Left lung (tissue), 10 donors: ENCODE measurements around the gene ADGB. TPM values are rescaled to one million over a fixed set of nuclear protein-coding genes. Genes with fewer than 3 reads are reported as not detected.
"Not testable (repeated sequence)": the region's sequence is repeated elsewhere in the genome, so short reads cannot be mapped to it uniquely, and the experiment has no call there.

Experiments
- ATAC-seq: fragments of 200-7000 bp; cut with Tn5 transposase; one replicate; pipeline ENCODE4 v1.9.1; 2020; ENCODE audit warnings: moderate library complexity
- DNase-seq, 4 donors: peaks; one replicate each; pipeline ENCODE4 v3.0.0-alpha.2; 2013 to 2020
- H3K27ac ChIP-seq, 2 donors: fragments of 200-600 bp; sonication (generic) in 1 of 2; one replicate each; pipeline versions ENCODE4 v1.5.0 to v1.8.0; 2020 to 2021
- H3K27me3 ChIP-seq, 2 donors: fragments of 200-600 bp; sonication (generic) in 1 of 2; one replicate each; pipeline versions ENCODE4 v1.5.0 to v1.8.0; 2020 to 2021
- H3K36me3 ChIP-seq, 2 donors: fragments of 200-600 bp; sonication (generic) in 1 of 2; one replicate each; pipeline versions ENCODE4 v1.5.0 to v1.8.0; 2020 to 2021
- H3K4me1 ChIP-seq, 2 donors: fragments of 200-600 bp; one replicate each; pipeline ENCODE4 v1.8.0; 2021
- H3K4me3 ChIP-seq, 2 donors: fragments of 200-600 bp; sonication (generic) in 1 of 2; one replicate each; pipeline versions ENCODE4 v1.5.0 to v1.8.0; 2020 to 2021; ENCODE audit warnings: mild to moderate bottlenecking in 1 of 2
- H3K9me3 ChIP-seq, 2 donors: fragments of 200-600 bp; sonication (generic) in 1 of 2; one replicate each; pipeline versions ENCODE4 v1.5.0 to v1.8.0; 2020 to 2021
- intact Hi-C, 2 donors: fragments of 100-400 bp; cut with DNase I; formaldehyde crosslinking; loops; one replicate each; pipeline versions ENCODE4 v1.11.2 to v1.14.2; 2022
- polyA plus RNA-seq, 6 donors: library from polyadenylated mRNA; unstranded; fragments of 120-200 nt; gene quantifications; one replicate each; pipeline ENCODE4 v1.2.1, GENCODE V29; 2013; ENCODE audit not compliant: insufficient read length in 6 of 6
- total RNA-seq, 2 donors: library from RNA; stranded (reverse); fragmentation: NEBNext Ultra II Directional; extraction: Animal tissue kit (Norgen Biotek cat#: 25700); gene quantifications; one replicate each; pipeline ENCODE4 v1.2.1, GENCODE V29; 2021
- TF ChIP-seq, protein P1 (sequence below), 2 donors: fragments of 200-600 bp; sonication (generic) in 1 of 2; IDR thresholded peaks; one replicate each; pipeline versions ENCODE4 v1.5.0 to v1.8.0; 2021; ENCODE audit warnings: antibody characterized with exemption in 2 of 2
- donor health status: DM: no; HTN: yes; CAD: no.
- donor health status: DM: no; HTN: no; CAD: no.

The ADGB gene
- total and polyA plus RNA-seq, 8 donors = 0.67 to 5.9 (median 2.5) TPM; not detected in 1

DNA sequence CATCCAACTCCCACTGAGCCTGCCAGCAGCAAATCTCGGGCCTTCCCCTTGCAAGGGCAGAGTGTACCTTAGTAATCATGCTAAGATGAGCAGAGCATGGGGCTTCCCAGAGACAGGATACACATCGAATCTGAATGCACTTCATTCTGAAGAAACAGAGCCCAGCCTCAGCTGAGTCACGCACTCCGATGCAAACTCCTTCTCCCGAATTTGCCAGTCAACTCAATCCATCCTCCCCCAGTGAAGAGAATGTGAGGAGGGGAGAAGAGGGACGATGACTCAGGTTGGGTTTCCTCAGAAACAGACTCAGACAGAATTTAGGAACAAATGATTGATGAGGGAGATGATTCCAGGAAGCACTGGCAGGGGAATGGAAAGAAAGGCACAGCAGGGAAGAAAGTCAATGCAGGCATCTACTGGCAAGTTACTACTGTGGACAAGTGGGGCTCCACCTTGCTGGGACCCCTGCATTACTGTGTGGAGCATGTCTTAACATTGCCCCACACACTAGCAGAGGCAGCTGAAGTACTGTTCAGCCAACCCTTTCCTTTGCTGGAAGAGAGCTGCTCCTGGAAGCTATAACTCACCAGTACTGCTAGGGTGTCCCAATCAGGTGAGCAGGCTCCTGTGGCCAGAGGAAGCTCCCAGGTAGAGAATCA is 251.6 kb downstream of the ADGB start:
- Histone ChIP-seq H3K4me3 (no peak overlapping the region), H3K36me3 (no peaks in the 10 kb centered on the region), H3K9me3 (no peaks in the 10 kb centered on the region), H3K27ac (no peak overlapping the region), H3K27me3 (no peaks in the 10 kb centered on the region), H3K4me1 (no peaks in the 10 kb centered on the region)
- TF ChIP-seq, protein P1, sequence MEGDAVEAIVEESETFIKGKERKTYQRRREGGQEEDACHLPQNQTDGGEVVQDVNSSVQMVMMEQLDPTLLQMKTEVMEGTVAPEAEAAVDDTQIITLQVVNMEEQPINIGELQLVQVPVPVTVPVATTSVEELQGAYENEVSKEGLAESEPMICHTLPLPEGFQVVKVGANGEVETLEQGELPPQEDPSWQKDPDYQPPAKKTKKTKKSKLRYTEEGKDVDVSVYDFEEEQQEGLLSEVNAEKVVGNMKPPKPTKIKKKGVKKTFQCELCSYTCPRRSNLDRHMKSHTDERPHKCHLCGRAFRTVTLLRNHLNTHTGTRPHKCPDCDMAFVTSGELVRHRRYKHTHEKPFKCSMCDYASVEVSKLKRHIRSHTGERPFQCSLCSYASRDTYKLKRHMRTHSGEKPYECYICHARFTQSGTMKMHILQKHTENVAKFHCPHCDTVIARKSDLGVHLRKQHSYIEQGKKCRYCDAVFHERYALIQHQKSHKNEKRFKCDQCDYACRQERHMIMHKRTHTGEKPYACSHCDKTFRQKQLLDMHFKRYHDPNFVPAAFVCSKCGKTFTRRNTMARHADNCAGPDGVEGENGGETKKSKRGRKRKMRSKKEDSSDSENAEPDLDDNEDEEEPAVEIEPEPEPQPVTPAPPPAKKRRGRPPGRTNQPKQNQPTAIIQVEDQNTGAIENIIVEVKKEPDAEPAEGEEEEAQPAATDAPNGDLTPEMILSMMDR (IDR thresholded peaks at IDR 0.05) = no peak
- ATAC-seq (peak; percentile 48), DNase-seq (no peak)
- intact Hi-C loops = loop anchor here in 1 of 2 donors (10.0 kb wide), 1 partner anchor 434 kb away; no protein-coding TSS in a partner anchor

DNA sequence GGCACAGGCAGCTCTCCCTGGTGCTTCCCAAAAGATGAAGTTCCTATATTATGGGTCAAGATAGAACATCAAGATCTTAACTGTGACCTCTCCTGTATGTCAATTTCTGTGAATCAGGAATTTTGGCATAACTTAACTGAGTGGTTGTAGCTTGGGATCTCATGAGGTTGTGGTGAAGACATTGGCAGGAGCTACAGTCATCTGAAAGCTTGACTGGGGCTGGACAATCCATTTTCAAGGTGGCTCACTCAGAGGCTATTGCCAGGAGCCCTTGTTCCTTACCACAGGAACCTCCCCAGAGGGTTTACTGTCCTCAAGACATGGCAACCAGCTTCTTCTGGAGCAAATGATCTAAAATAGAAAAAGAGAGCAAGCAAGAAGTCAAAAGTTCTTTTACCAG is 252.2 kb downstream of the ADGB start:
- DNase-seq (no peak), ATAC-seq (no peak)
- Histone ChIP-seq H3K27ac (no peak overlapping the region), H3K9me3 (no peaks in the 10 kb centered on the region), H3K27me3 (no peaks in the 10 kb centered on the region), H3K4me3 (no peak overlapping the region), H3K36me3 (no peaks in the 10 kb centered on the region), H3K4me1 (no peaks in the 10 kb centered on the region)
- intact Hi-C loops = loop anchor here in 1 of 2 donors (10.0 kb wide), 1 partner anchor 434 kb away; no protein-coding TSS in a partner anchor
- TF ChIP-seq, protein P1 (IDR thresholded peaks at IDR 0.05) = no peak

DNA sequence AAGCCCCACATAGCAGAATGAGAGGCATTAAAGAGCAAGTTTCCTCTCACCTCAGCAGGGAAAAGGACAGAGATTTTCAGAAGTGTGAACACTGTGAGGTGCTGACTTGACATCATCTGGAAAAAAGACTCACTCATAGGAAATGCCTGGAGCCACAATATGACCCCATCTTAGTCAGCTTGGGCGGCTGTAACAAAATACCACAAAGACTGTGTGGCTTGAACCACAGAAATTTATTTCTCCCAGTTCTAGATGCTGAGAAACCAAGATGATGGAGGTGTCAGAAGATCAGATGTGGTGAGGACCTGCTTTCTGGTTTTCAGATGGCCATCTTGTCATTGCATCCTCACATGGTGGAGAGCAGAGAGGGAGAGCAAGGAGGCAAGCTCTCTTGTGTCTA is 253.1 kb downstream of the ADGB start:
- no peak for DNase-seq
- Histone ChIP-seq H3K4me3 (no peak overlapping the region), H3K36me3 (no peaks in the 10 kb centered on the region), H3K9me3 (no peaks in the 10 kb centered on the region), H3K4me1 (no peaks in the 10 kb centered on the region), H3K27ac (no peak overlapping the region), H3K27me3 (no peaks in the 10 kb centered on the region)
- intact Hi-C loops = loop anchor here in 1 of 2 donors (10.0 kb wide), 1 partner anchor 433 kb away; no protein-coding TSS in a partner anchor
- TF ChIP-seq, protein P1 (IDR thresholded peaks at IDR 0.05) = no peak
- ATAC-seq = peak; percentile 35

DNA sequence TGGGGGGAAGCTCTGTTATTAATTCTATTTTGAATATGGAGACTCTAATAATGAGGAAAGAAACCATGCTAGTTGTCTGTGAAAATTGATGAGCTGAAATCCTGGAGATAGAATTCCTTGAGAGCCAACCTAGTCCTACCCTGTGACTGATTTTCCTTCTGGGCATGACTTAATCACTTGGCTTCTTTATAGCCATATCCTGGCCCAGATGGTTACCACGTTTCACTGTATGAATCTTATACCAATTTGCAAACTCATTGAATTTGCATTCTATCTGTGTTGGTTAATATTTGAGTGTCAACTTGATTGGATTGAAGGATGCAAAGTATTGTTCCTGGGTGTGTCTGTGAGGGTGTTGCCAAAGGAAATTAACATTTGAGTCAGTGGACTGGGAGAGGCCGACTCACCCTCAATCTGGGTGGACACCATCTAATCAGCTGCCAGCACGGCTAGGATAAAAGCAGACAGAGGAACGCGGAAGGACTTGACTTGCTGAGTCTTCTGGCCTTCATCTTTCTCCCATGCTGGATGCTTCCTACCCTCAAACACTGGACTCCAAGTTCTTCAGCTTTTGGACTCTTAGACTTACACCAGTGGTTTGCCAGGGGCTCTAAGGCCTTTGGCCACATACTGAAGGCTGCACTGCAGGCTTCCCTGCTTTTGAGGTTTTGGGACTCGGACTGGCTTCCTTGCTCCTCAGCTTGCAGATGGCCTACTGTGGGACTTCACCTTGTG is 255.9 kb downstream of the ADGB start:
- H3K27me3 ChIP-seq, H3K4me1 ChIP-seq, H3K27ac ChIP-seq, DNase-seq, H3K9me3 ChIP-seq, ATAC-seq, H3K4me3 ChIP-seq, H3K36me3 ChIP-seq: not testable (repeated sequence)
- intact Hi-C loops = loop anchor here in 1 of 2 donors (10.0 kb wide), 1 partner anchor 430 kb away; no protein-coding TSS in a partner anchor

DNA sequence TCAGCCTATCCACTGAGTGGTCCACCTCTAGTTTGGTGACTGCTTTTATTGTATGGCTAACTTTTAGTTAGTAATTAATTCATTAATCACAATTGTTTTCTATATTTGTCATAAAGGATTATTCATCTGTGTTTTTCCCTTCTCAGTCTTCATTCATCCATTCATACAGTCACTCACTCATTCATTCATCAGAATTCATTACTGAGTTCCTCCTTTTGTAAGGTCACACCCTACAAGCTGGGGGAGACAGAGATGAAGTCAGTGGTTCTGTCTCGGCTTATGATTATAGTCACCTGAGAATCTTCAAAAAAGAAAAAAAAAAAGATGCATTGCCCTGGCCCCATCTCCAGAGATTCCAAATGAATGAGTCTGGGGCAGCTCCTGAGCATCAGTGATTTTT is 257.1 kb downstream of the ADGB start:
- H3K4me1 ChIP-seq = peaks cover 0 to 6% of the 10 kb centered on the region in 2 donors
- no peaks in the 10 kb centered on the region for H3K27me3 ChIP-seq
- no peak overlapping the region for H3K4me3 ChIP-seq
- no peak for DNase-seq
- intact Hi-C loops = loop anchor here in 1 of 2 donors (10.0 kb wide), 1 partner anchor 429 kb away; no protein-coding TSS in a partner anchor
- H3K36me3 ChIP-seq = no peaks in the 10 kb centered on the region
- H3K9me3 ChIP-seq = no peaks in the 10 kb centered on the region
- H3K27ac ChIP-seq = no peak overlapping the region
- no peak for ATAC-seq
- TF ChIP-seq, protein P1 (IDR thresholded peaks at IDR 0.05) = no peak
